PC-9 (cell line): ENCODE measurements around the gene LAMA2.

ENCODE experiments used
- EZH2 ChIP-seq: fragments of 200-600 bp; sonication (generic); IDR thresholded peaks from 2 replicates; pipeline ENCODE4 v1.8.0; 2017; ENCODE audit warnings: antibody characterized with exemption, low read depth
- TF ChIP-seq, protein P1 (sequence below): fragments of 200-600 bp; sonication (generic); conservative IDR thresholded peaks from 2 replicates; pipeline ENCODE4 v1.6.1; 2017; ENCODE audit warnings: mixed run types, antibody characterized with exemption, mild to moderate bottlenecking, moderate library complexity

DNA sequence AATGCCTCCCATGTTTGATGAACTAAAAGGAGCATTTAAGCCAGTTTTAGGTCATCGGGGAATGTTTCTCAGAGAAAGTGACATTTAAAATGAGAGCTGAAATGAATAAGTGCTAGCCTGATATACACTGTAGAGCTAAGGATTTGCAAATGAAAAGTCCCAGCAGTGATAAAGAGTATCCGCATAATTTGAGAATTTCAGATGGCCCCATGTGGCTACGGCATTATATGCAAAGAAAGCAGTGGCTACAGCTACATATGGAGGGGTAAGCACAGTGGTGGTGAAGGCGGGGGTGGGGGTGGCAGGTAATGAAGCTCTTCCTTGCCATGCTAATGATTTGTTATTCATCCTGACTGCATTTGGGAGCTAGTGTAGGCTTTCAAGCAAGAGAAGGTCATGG is 455.7 kb downstream of the LAMA2 start:
- TF ChIP-seq, protein P1, sequence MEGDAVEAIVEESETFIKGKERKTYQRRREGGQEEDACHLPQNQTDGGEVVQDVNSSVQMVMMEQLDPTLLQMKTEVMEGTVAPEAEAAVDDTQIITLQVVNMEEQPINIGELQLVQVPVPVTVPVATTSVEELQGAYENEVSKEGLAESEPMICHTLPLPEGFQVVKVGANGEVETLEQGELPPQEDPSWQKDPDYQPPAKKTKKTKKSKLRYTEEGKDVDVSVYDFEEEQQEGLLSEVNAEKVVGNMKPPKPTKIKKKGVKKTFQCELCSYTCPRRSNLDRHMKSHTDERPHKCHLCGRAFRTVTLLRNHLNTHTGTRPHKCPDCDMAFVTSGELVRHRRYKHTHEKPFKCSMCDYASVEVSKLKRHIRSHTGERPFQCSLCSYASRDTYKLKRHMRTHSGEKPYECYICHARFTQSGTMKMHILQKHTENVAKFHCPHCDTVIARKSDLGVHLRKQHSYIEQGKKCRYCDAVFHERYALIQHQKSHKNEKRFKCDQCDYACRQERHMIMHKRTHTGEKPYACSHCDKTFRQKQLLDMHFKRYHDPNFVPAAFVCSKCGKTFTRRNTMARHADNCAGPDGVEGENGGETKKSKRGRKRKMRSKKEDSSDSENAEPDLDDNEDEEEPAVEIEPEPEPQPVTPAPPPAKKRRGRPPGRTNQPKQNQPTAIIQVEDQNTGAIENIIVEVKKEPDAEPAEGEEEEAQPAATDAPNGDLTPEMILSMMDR: no peak
- no peak for TF ChIP-seq EZH2
